A549 (cell line): ENCODE results near the gene GPATCH4.
A peak's percentile ranks its signal among the peaks of the same experiment; 100 is the strongest.

Experiments used
- BHLHE40 ChIP-seq: IDR thresholded peaks from 2 replicates; pipeline ENCODE4 v1.6.1; 2012; ENCODE audit warnings: low read depth, low read length, inconsistent platforms
- CEBPB ChIP-seq, 2 experiments: fragments of >200 bp in 1 of 2; sonication (Bioruptor Twin) in 1 of 2; formaldehyde crosslinking in 1 of 2; IDR thresholded peaks; 2 replicates each; pipeline ENCODE4 v1.6.1; 2012 to 2016
- EP300 ChIP-seq, 2 experiments: fragments of >200 bp; sonication (Bioruptor Twin); formaldehyde crosslinking; IDR thresholded peaks; 2 replicates in 1 of 2; 3 replicates in 1 of 2; pipeline ENCODE4 v1.6.1; 2016 to 2017
- JUN ChIP-seq, 2 experiments: fragments of >200 bp; sonication (Bioruptor Twin); formaldehyde crosslinking; IDR thresholded peaks; 2 replicates in 1 of 2; 3 replicates in 1 of 2; pipeline ENCODE4 v1.6.1; 2016 to 2017
- MAFK ChIP-seq: fragments of 450-650 bp; IDR thresholded peaks from 2 replicates; pipeline ENCODE4 v1.6.1; 2014; ENCODE audit not compliant: partially characterized antibody
- MYC ChIP-seq: IDR thresholded peaks from 2 replicates; pipeline ENCODE4 v1.6.1; 2012; ENCODE audit warnings: mild to moderate bottlenecking, inconsistent platforms, low read length, improper control_type of control experiment, borderline replicate concordance
- POLR2A ChIP-seq: IDR thresholded peaks from 2 replicates; pipeline ENCODE4 v1.6.1; 2012; ENCODE audit warnings: mild to moderate bottlenecking, low read length
- RAD21 ChIP-seq, 2 experiments: fragments of >200 bp in 1 of 2; sonication (Bioruptor Twin) in 1 of 2; formaldehyde crosslinking in 1 of 2; IDR thresholded peaks in 1 of 2; conservative IDR thresholded peaks in 1 of 2; 2 replicates in 1 of 2; 3 replicates in 1 of 2; pipeline ENCODE4 v1.6.1; 2012 to 2018; ENCODE audit warnings: inconsistent platforms in 1 of 2
- RNF2 ChIP-seq: fragments of 200-600 bp; sonication (generic); IDR thresholded peaks from 2 replicates; pipeline ENCODE4 v1.6.1; 2016; ENCODE audit warnings: low read depth, mild to moderate bottlenecking, antibody characterized with exemption, moderate library complexity, borderline replicate concordance
- ZSCAN20 ChIP-seq: fragments of 250-450 bp; sonication (Bioruptor Pico); IDR thresholded peaks from 2 replicates; pipeline ENCODE4 v1.8.0; 2022; ENCODE audit warnings: mild to moderate bottlenecking, moderate library complexity
- TF ChIP-seq, protein P1 (sequence below): fragments of >200 bp; sonication (Bioruptor Twin); formaldehyde crosslinking; IDR thresholded peaks from 3 replicates; pipeline ENCODE4 v1.5.1; 2016
- TF ChIP-seq, protein P2 (sequence below): IDR thresholded peaks from 2 replicates; pipeline ENCODE4 v1.6.1; 2012
- TF ChIP-seq, protein P3 (sequence below): fragments of 200-600 bp; sonication (generic); IDR thresholded peaks from 2 replicates; pipeline ENCODE4 v1.6.1; 2016; ENCODE audit warnings: antibody characterized with exemption, mild to moderate bottlenecking, moderate library complexity
- TF ChIP-seq, protein P4 (sequence below): fragments of 150-350 bp; IDR thresholded peaks from 2 replicates; pipeline ENCODE4 v1.6.1; 2014; ENCODE audit warnings: low read depth, mild to moderate bottlenecking, low read length

GRCh38 chr1:156584813-156585212 lies 16.5 kb downstream of the GPATCH4 start:
- TF ChIP-seq, protein P1, sequence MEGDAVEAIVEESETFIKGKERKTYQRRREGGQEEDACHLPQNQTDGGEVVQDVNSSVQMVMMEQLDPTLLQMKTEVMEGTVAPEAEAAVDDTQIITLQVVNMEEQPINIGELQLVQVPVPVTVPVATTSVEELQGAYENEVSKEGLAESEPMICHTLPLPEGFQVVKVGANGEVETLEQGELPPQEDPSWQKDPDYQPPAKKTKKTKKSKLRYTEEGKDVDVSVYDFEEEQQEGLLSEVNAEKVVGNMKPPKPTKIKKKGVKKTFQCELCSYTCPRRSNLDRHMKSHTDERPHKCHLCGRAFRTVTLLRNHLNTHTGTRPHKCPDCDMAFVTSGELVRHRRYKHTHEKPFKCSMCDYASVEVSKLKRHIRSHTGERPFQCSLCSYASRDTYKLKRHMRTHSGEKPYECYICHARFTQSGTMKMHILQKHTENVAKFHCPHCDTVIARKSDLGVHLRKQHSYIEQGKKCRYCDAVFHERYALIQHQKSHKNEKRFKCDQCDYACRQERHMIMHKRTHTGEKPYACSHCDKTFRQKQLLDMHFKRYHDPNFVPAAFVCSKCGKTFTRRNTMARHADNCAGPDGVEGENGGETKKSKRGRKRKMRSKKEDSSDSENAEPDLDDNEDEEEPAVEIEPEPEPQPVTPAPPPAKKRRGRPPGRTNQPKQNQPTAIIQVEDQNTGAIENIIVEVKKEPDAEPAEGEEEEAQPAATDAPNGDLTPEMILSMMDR = 0 out of 3 replicates have a peak, but pooled peaks have one; percentile 23
- TF ChIP-seq RAD21 (conservative IDR thresholded peaks at IDR 0.05 in 1 of 2, IDR thresholded peaks at IDR 0.05 in 1 of 2) = no peak; a peak in 2 of 5 replicates
- no peak for TF ChIP-seq ZSCAN20 (CRISPR knock-in tag)
- TF ChIP-seq, protein P2, sequence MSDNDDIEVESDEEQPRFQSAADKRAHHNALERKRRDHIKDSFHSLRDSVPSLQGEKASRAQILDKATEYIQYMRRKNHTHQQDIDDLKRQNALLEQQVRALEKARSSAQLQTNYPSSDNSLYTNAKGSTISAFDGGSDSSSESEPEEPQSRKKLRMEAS = no peak
- TF ChIP-seq, protein P3, sequence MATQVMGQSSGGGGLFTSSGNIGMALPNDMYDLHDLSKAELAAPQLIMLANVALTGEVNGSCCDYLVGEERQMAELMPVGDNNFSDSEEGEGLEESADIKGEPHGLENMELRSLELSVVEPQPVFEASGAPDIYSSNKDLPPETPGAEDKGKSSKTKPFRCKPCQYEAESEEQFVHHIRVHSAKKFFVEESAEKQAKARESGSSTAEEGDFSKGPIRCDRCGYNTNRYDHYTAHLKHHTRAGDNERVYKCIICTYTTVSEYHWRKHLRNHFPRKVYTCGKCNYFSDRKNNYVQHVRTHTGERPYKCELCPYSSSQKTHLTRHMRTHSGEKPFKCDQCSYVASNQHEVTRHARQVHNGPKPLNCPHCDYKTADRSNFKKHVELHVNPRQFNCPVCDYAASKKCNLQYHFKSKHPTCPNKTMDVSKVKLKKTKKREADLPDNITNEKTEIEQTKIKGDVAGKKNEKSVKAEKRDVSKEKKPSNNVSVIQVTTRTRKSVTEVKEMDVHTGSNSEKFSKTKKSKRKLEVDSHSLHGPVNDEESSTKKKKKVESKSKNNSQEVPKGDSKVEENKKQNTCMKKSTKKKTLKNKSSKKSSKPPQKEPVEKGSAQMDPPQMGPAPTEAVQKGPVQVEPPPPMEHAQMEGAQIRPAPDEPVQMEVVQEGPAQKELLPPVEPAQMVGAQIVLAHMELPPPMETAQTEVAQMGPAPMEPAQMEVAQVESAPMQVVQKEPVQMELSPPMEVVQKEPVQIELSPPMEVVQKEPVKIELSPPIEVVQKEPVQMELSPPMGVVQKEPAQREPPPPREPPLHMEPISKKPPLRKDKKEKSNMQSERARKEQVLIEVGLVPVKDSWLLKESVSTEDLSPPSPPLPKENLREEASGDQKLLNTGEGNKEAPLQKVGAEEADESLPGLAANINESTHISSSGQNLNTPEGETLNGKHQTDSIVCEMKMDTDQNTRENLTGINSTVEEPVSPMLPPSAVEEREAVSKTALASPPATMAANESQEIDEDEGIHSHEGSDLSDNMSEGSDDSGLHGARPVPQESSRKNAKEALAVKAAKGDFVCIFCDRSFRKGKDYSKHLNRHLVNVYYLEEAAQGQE = no peak
- no peak for TF ChIP-seq POLR2A
- no peak for TF ChIP-seq JUN (IDR thresholded peaks at IDR 0.05)
- no peak for TF ChIP-seq RNF2
- no peak for TF ChIP-seq CEBPB (IDR thresholded peaks at IDR 0.05)
- TF ChIP-seq EP300 (IDR thresholded peaks at IDR 0.05) = no peak
- TF ChIP-seq, protein P4, sequence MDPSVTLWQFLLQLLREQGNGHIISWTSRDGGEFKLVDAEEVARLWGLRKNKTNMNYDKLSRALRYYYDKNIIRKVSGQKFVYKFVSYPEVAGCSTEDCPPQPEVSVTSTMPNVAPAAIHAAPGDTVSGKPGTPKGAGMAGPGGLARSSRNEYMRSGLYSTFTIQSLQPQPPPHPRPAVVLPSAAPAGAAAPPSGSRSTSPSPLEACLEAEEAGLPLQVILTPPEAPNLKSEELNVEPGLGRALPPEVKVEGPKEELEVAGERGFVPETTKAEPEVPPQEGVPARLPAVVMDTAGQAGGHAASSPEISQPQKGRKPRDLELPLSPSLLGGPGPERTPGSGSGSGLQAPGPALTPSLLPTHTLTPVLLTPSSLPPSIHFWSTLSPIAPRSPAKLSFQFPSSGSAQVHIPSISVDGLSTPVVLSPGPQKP = no peak
- TF ChIP-seq BHLHE40 = no peak
- no peak for TF ChIP-seq MAFK
- TF ChIP-seq MYC = no peak
